Retinal pigment epithelial cell (primary cell): Measurements from ENCODE around the gene PDGFA.
A peak's percentile ranks its signal among the peaks of the same experiment; 100 is the strongest.

Experiments
- DNase-seq: peaks from one replicate; pipeline ENCODE4 v3.0.0-alpha.2; 2010; ENCODE audit warnings: low read depth
- H3K4me3 ChIP-seq: 2 replicates; pipeline ENCODE4 v1.5.1; 2011; ENCODE audit warnings: mild to moderate bottlenecking, low read length, control low read depth, moderate library complexity
- TF ChIP-seq, protein P1 (sequence below): conservative IDR thresholded peaks from 2 replicates; pipeline ENCODE4 v1.5.1; 2011; ENCODE audit warnings: low read depth, low read length, control low read depth, inconsistent platforms

Gene PDGFA

DNA sequence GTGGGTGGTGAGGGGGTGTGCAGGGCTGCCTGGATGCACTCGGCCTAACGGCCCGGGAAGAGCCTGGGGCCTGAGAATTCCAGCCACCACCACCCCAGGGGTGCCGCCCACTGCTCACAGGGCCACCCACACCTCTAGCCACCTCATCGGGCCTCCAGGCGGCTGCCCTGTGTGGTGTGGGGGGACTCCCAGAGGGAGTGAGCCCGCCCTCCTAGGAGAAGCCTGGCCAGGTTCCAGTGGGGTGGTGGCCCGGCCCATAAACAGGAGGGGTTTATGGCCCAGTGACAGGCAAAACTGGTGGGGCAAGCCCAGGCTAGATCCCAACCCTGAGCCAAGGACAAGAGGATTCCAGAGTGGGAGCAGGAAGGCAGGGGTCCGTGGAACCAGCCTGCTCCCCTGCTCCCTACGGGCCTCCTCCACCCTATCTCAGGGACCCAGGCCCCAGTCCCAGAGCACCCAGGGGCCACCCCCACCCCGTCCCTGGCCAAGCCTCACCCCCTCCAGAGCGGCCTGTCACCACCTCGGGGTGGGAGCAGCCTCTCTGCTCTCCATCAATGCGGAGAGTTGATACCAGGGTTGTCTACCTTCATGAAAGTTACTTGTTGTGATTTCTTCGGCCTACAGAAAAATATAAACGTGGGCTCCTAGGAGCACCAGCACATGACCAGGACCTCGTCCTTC is 20.2 kb upstream of the PDGFA start:
- DNase-seq, result no peak
- no peak overlapping the region for H3K4me3 ChIP-seq
- TF ChIP-seq, protein P1, sequence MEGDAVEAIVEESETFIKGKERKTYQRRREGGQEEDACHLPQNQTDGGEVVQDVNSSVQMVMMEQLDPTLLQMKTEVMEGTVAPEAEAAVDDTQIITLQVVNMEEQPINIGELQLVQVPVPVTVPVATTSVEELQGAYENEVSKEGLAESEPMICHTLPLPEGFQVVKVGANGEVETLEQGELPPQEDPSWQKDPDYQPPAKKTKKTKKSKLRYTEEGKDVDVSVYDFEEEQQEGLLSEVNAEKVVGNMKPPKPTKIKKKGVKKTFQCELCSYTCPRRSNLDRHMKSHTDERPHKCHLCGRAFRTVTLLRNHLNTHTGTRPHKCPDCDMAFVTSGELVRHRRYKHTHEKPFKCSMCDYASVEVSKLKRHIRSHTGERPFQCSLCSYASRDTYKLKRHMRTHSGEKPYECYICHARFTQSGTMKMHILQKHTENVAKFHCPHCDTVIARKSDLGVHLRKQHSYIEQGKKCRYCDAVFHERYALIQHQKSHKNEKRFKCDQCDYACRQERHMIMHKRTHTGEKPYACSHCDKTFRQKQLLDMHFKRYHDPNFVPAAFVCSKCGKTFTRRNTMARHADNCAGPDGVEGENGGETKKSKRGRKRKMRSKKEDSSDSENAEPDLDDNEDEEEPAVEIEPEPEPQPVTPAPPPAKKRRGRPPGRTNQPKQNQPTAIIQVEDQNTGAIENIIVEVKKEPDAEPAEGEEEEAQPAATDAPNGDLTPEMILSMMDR, result no peak

GRCh38 chr7:538764-539685 is 19.4 kb upstream of the PDGFA start:
- DNase-seq, result no peak
- no peak overlapping the region for H3K4me3 ChIP-seq

GRCh38 chr7:537911-538634 is 18.4 kb upstream of the PDGFA start:
- peak; percentile 71 for DNase-seq
- TF ChIP-seq, protein P1, result no peak
- H3K4me3 ChIP-seq, result no peak overlapping the region

More at GRCh38 chr7:538764-539685, 19.4 kb upstream of the PDGFA start:
- TF ChIP-seq, protein P1, result no peak

- H3K4me3 ChIP-seq, result no peak overlapping the region
- no peak for DNase-seq
- TF ChIP-seq, protein P1, result no peak
These were observed 16.6 kb upstream of the PDGFA start for GRCh38 chr7:536231-536630.

DNA sequence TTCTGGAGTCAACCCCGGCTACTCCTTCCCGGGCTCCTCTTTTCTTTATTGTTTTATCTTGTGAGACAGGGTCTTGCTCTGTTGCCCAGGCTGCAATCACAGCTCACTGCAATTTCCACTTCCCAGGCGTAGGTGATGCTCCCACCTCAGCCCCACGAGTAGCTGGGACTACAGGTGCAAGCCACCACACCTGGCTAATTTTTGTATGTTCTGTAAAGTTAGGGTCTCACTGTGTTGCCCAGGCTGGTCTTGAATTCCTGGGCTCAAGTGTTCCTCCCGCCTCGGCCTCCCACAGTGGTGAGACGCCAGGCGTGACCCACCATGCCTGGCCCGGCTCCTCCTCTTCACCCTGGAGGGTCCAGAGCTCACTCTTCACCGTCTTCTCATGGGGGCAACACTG is 15.3 kb upstream of the PDGFA start:
- H3K4me3 ChIP-seq, result no peak overlapping the region
- TF ChIP-seq, protein P1, result no peak
- no peak for DNase-seq

DNA sequence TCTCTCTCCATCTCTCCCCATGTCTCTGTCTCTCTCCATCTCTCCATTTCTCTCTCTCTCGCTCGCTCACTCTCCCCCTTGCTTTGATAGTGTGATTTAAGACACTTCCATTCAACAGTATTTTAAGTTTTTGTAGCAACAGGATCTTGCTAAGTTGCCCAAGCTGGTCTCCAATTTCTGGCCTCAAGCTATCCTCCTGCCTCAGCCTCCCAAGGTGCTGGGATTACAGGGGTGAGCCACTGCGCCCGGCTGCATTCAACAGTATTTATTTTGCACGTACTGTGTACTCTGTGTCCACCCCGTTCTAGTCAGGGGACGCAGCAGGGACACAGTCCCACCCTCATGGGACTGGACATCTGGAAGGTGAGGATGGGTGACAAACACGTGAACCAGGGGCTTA is 14.4 kb upstream of the PDGFA start:
- TF ChIP-seq, protein P1, result no peak
- no peak for DNase-seq
- H3K4me3 ChIP-seq, result no peak overlapping the region
